HG03095 (cell line): ENCODE data around the gene GNGT1.

ENCODE experiments used
- ATAC-seq: cut with Tn5 transposase; IDR thresholded peaks from one replicate; pipeline ENCODE4 v1.9.1; 2021; ENCODE audit warnings: moderate library complexity; ENCODE audit not compliant: unreplicated experiment

GNGT1 gene

DNA sequence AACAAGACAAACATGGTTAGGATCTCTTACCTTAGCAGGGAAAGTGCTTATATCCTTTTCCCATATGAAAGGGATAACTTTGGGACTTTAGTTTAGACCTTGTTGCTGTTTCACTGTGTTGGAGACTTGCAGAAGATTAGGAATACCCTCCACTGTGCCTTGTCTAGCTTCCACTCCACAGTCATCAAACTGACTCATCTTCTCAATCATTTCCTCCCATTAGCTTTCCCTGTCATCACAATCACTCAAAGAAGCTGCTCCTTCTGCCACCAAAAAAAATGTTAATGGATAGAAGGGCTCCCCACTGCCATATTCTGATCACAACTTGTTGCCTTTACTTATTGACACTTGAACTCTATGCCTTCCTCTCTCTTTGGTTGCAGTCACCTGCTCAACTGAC lies 31.9 kb downstream of the GNGT1 start:
- no peak for ATAC-seq

DNA sequence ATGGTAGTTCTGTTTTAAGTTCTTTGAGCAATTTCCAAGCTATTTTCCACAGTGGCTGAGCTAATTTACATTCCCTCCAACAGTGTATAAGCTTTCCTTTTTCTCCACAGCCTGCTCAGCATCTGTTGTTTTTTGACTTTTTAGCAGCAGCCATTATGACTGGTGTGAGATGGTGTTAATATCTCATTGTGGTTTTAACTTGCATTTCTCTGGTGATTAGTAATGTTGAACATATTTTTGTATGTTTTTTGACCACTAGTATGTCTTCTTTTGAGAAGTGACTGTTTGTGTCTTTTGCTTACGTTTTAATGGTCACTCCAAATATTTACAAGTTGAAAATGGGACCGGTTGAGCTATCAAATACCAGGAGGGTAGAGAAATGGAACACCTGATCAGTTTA lies 35.6 kb downstream of the GNGT1 start:
- ATAC-seq, result no peak

DNA sequence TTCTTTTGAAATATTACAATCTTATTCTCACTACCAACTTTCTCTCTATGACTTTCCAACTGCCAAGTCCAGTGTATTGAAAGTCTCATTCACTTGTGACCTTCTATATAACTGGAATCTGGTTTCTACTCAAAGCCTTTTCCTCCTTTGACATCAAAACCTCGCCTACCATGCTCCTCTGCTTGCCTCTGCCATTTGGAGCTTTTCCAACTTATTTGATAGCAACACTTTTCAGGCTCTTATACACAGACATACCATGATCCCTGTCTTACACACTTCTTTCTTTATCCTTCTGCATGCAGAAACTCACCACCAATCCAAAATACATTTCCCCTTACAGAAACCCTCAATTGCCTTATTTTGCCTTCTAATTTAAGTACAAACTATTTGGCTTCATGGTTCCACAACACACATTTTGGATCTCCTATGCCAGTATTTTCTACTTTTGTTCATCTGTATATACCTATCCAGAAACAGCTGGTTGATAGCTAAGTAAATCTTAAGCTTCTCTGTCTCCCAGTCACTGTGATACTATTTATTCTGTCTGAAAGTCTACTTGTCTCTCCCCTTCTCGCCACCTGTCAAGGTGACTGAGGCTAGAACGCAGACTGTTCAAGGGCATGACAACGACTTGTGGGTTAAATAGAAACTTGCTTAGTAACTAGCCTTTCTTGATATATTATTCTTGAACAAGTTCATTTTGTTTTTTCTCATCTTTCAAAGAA lies 37.6 kb downstream of the GNGT1 start:
- ATAC-seq, result no peak

DNA sequence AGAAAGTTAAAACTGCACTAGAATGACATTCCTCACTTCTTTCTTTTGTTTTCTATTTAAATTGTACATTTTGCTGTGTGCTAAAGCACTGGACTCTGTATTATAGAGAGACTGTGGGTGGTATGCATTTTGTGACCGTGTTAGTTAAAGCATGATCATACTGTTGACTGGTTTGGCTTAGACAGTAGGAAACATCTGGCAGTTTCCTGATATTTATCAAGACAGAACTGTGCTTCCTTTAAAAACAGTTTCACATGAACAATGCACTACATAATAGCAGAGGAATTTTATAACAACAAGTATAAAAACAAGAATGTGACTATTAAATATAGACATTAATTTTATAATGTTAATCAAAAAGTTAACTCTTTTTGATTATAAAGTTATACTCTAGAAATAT lies 38.3 kb downstream of the GNGT1 start:
- ATAC-seq, result no peak

DNA sequence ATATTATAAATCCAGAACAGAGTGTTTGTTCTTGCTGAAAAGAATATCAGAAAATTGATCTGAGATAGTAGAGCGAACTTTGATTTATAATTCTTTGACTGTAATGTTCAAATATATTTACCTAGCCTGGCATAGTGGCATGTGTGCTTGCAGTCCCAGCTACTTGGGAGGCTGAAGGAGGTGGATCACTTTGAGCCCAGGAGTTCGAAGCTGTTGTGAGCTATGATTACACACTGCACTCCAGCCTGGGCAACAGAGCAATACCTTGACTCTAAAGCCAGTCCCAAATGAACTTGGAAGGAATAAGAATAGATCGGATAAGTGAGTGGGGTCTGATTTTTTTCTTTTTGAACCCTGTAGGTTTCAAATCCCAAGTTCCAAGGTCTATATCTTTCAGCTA lies 38.7 kb downstream of the GNGT1 start:
- no peak for ATAC-seq

DNA sequence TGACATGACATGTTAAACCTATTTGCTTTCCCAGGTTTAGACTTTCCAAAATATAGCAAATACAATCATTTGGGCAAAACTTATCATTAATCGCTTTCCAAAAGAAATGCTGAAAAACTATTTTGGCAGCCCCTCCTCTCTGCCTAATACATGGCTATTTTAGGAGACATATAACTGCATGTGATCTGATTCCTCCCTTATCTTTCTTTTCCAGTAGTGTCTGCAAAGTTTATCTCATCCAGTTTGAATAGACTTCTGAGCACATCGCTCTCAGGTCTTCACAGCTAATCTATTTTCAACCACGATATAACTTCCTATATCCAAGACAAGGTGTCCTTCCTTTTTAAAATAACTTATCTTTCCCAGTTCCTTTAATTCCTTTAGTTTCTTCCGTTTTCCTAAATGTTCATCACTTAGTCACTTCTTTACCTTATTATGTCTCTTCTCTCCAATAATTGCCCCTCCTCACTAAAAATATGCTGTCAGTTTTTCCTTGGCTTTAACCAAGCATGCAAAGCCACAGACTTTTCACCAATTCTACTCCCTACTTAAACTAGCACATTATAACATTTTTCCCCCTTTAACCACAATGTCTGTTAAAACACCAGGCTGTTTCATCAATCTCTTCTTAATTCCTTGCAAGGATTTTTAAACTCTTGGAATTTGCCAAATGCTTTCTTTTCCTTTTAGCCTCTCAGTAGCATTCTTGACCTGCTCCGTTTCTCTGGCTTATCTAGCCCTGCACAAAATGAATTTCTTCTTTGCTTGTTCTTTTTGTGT lies 39.6 kb downstream of the GNGT1 start:
- ATAC-seq, result no peak

DNA sequence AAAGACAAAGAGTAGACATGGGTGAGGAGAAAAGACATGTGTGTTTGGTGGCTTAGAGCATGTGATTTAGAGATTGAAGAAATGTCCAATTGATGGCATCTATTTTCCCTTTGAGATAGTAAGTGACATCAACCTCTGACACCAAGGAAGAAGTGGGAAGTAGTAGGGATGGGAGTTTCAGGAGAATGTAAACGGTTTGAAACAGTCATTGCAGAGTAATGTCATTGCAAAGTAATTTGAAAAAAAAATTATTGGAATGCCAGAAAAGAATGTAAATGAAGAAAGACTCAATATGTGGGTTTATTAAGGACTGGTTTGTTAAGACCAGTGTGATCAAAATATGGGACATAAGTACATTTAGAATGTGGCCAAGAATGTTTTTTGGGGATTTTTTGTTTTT lies 41.7 kb downstream of the GNGT1 start:
- no peak for ATAC-seq

DNA sequence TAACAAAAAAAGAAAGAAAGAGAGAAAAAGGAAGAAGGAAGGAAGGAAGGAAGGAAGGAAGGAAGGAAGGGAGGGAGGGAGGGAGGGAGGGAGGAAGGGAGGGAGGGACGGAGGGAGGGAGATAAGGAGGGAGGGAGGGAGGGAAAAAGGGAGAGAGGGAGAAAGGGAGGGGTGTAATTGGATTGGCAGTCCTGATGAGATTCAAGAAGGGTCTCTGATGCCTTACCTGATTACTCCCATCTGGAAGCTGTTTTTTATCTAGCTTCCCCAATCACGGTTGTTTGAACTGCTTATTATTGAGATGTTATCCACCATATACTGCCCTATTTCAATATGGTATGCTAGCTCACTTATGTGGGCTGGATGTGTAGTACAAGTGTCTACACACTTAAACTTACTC lies 42.5 kb downstream of the GNGT1 start:
- no peak for ATAC-seq

DNA sequence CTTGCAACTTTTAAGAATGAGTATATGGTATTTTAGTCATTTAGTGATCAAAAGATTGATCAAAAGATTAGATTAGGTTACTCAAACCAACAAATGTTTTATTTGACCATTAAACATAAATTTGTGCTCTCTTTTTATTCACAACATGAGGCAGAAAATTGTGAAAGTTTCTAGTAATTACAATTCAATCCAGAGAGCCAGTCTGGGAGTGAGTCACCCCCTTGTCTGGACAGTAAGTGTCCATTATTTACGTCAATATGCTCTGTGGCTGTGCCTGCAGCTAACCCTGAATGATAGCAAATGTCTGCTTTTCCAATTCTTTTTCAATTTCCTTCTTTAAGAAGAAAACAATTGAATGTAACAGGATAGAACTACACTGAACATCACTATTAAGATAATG lies 43.1 kb downstream of the GNGT1 start:
- no peak for ATAC-seq

DNA sequence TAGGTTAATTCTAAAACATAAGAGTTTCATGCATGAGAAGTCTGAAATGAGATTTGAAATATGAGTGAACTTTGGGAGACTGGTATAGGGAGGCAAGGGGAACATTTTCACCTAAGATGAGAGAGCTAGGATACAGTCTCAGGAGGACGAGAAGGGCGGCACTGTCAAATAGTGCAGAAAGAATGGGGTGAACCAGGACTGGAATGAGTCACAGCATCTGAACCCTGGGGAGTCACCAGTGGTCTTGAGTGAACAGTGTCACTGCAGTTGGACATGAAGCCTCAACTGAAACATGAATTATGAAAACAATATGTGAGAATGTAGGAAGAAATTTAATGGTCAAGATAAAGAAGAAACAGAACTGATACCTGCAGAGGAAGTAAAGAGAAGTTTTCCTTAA lies 48.9 kb downstream of the GNGT1 start:
- ATAC-seq, result peak; percentile 86

DNA sequence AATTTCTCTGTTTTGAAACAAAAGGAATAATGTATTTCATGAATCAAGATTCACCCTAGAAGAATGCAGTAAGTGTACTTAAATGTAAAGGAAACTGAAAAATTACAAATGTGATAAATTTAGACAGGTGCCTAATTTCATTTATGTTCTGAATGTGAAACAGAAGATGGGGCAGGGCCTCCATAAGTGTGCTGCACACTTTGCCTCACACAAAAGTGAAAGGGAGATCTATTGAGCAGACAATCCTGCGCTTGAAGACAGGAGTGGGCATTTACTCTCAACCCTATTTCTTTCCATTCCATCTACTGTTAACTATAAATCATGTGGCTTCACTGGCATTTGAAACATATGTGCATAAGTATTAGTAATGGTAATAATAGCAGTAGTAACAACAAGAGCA lies 51.4 kb downstream of the GNGT1 start:
- no peak for ATAC-seq

DNA sequence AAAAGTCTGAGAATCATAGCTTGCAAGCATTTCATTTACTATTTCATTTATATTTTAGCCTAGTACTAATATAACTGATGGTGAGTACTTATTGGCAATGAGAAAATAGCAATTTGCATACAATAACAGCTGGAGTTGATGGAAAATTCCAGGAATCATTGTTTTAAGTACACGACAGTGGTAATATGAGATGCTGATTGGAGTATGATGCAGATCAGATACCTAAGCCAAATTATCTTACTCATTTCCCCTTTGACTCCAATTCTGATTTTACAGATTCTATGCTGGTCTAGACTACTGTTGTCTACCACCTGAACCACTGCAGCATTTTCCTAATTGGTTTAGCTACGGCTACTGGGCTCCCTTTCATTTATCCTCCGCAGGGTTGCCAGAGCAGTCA lies 51.8 kb downstream of the GNGT1 start:
- ATAC-seq, result no peak

DNA sequence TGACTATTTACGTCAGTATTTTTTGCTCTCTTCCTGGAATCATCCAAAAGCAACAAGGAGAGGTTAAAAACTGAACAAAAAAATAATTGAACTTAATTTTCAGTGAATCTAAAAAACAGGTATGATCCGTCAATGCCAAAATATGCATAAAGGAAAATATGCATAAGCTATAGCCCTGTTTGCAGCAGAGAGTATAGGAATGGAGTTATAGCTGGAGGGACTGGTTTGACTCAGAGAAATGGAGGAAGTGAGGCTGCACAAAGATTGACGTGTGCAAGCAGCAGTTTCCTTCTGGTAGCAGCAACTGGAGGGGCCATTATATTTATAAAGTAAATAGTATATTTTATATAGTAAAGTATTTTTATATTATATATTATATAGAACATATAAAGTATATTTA lies 52.3 kb downstream of the GNGT1 start:
- ATAC-seq, result no peak
